Kidney (tissue), 14 donors: ENCODE results near the gene DPH7. TPM values are rescaled to one million over a fixed set of nuclear protein-coding genes. Genes with fewer than 3 reads are reported as not detected.

ENCODE experiments used
- DNase-seq, 5 donors: peaks; one replicate each; pipeline ENCODE4 v3.0.0-alpha.2; 2013 to 2020
- FAIRE-seq: peaks from 2 replicates; lab custom pipeline; 2012; peaks lifted over from hg19 to GRCh38; lab: Jason Lieb, UNC
- H3K27ac ChIP-seq, 2 donors: one replicate each; pipeline ENCODE4 v1.7.0; 2013; ENCODE audit warnings: low read depth in 2 of 2, low read length in 2 of 2, inconsistent platforms in 1 of 2
- H3K27me3 ChIP-seq: one replicate; pipeline ENCODE4 v1.7.1; 2013; ENCODE audit warnings: low read length, inconsistent platforms; ENCODE audit not compliant: control insufficient read depth, insufficient read depth
- H3K36me3 ChIP-seq, 3 donors: one replicate each; pipeline versions ENCODE4 v1.7.0 to v1.7.1; 2013; ENCODE audit warnings: low read length in 3 of 3, control low read depth in 1 of 3, inconsistent platforms in 1 of 3; ENCODE audit not compliant: insufficient read depth in 3 of 3, control insufficient read depth in 2 of 3
- H3K4me1 ChIP-seq, 3 donors: one replicate each; pipeline versions ENCODE4 v1.7.0 to v1.7.1; 2013; ENCODE audit warnings: low read length in 3 of 3, inconsistent platforms in 1 of 3, low read depth in 1 of 3; ENCODE audit not compliant: control insufficient read depth in 2 of 3, insufficient read depth in 2 of 3
- H3K4me3 ChIP-seq, 3 donors: one replicate each; pipeline versions ENCODE4 v1.7.0 to v1.8.1; 2013; ENCODE audit warnings: low read length in 3 of 3, control low read depth in 1 of 3, inconsistent platforms in 1 of 3
- H3K9ac ChIP-seq, 3 donors: one replicate each; pipeline versions ENCODE4 v1.7.0 to v1.7.1; 2013; ENCODE audit warnings: low read length in 3 of 3, control low read depth in 1 of 3, inconsistent platforms in 1 of 3
- H3K9me3 ChIP-seq, 3 donors: one replicate each; pipeline versions ENCODE4 v1.7.0 to v1.7.1; 2013; ENCODE audit warnings: low read length in 3 of 3, control low read depth in 1 of 3, inconsistent platforms in 1 of 3; ENCODE audit not compliant: control insufficient read depth in 2 of 3, insufficient read depth in 1 of 3
- CTCF ChIP-seq: IDR thresholded peaks from 3 replicates; pipeline ENCODE4 v1.5.1; 2012; ENCODE audit warnings: mild to moderate bottlenecking, moderate library complexity, borderline replicate concordance; ENCODE audit not compliant: insufficient read depth; ENCODE audit errors: extremely low read depth
- intact Hi-C: fragments of 100-400 bp; cut with DNase I; formaldehyde crosslinking; loops from one replicate; pipeline ENCODE4 v1.11.1; 2022
- polyA plus RNA-seq: library from polyadenylated mRNA; stranded (reverse); fragments of 350-450 nt; fragmentation: Illumina TruSeq; extraction: RNeasy Lipid Tissue Mini Kit (QIAGEN cat#74804); gene quantifications from one replicate; pipeline ENCODE4 v1.2.3, GENCODE V29; 2014; ENCODE audit warnings: low read depth, low replicate concordance; ENCODE audit not compliant: insufficient read depth
- total RNA-seq: library from RNA; stranded (reverse); fragmentation: NEBNext Ultra II Directional; extraction: Animal tissue kit (Norgen Biotek cat#: 25700); gene quantifications from one replicate; pipeline ENCODE4 v1.2.1, GENCODE V29; 2021
- donor health status: control.
- donor health status: control.
- donor health status: control.
- donor health status: control.
- donor health status: control.
- donor health status: DM: yes; HTN: yes; CAD: no.
- donor health status: Normal renal cell carcinoma (clear cell type).

Gene DPH7
- total and polyA plus RNA-seq, 2 donors from 2014 or later, result 23.2 to 31.4 TPM

DNA sequence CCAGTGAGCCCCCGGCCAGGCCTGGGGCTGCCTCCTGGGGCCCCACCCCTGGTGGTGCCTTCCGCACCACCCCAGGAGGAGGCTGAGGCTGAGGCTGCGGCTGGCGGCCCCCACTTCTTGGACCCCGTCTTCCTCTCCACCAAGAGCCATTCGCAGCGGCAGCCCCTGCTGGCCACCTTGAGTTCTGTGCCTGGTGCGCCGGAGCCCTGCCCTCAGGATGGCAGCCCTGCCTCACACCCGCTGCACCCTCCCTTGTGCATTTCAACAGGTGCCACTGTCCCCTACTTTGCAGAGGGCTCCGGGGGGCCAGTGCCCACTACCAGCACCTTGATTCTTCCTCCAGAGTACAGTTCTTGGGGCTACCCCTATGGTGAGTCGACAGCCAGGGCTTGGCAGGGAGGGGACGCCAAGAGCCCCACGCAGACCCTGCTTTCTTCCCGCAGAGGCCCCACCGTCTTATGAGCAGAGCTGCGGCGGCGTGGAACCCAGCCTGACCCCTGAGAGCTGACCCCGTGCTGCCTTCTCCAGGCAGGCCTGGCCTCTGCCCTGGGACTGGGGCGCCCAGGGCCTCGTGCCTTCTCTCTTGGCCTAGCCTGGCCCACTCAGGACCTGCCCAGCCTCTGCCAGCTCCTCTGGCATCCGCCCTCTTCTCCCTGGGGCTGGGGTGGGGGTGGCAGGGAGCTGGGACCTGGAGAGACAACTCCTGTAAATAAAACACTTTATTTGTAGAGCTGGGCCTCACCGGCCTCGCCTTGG, 36.1 kb upstream of the DPH7 start:
- FAIRE-seq, result no peak

GRCh38 chr9:137613738-137614523, 35.2 kb upstream of the DPH7 start:
- DNase-seq, result peak in 1 of 5 donors; percentile 75
- Histone ChIP-seq H3K9ac (no peak overlapping the region), H3K27me3 (no peaks in the 10 kb centered on the region), H3K27ac (no peak overlapping the region), H3K4me1 (peaks cover 0 to 28% (median 21%) of the 10 kb centered on the region in 3 donors), H3K36me3 (peaks cover 0 to 4% (median 0%) of the 10 kb centered on the region in 3 donors), H3K9me3 (no peaks in the 10 kb centered on the region), H3K4me3 (no peak overlapping the region)
- FAIRE-seq, result no peak
- no peak for TF ChIP-seq CTCF
- intact Hi-C loops, result no loop called here

More for the DNA sequence above, 36.1 kb upstream of the DPH7 start:
- Histone ChIP-seq H3K36me3 (peaks cover 0 to 4% (median 0%) of the 10 kb centered on the region in 3 donors), H3K9me3 (no peaks in the 10 kb centered on the region), H3K4me3 (no peak overlapping the region), H3K27me3 (no peaks in the 10 kb centered on the region), H3K27ac (no peak overlapping the region), H3K9ac (no peak overlapping the region), H3K4me1 (peaks cover 0 to 28% (median 22%) of the 10 kb centered on the region in 3 donors)
- intact Hi-C loops, result no loop called here
- peak in 1 of 5 donors; percentile 78 for DNase-seq
- TF ChIP-seq CTCF, result no peak

DNA sequence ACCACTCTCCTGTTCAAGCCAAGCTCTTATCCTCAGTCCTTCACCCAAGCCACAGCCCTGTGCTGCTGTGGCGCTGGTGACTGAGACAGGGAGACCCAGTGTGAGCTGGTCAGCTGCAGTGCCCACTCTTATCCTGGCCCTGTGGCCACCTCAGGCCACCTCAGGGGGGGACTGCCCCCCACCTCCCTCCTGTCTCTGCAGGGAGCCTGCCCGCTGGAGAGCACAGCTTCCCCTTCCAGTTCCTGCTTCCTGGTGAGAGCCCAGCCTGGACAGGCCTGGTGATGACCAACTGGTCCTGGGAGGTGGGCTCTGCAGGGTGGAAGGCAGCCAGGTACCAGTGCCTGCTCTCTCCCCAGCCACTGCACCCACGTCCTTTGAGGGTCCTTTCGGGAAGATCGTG, 34.5 kb upstream of the DPH7 start:
- no peaks in the 10 kb centered on the region for H3K27me3 ChIP-seq
- no peaks in the 10 kb centered on the region for H3K9me3 ChIP-seq
- peak overlapping the region in 1 of 3 donors; percentile 26 for H3K9ac ChIP-seq
- peak overlapping the region; percentile 63 to 84 for H3K27ac ChIP-seq
- no peak for TF ChIP-seq CTCF
- no peak overlapping the region for H3K4me3 ChIP-seq
- intact Hi-C loops, result no loop called here
- peaks cover 0 to 31% (median 21%) of the 10 kb centered on the region in 3 donors for H3K4me1 ChIP-seq
- no peak for FAIRE-seq
- peaks cover 0 to 4% (median 0%) of the 10 kb centered on the region in 3 donors for H3K36me3 ChIP-seq
- DNase-seq, result peak in 2 of 5 donors; percentile 41 to 78
